NCI-H2196 (cell line): ENCODE data around the gene OR1E2.
"Not testable (repeated sequence)": the region's sequence is repeated elsewhere in the genome, so short reads cannot be mapped to it uniquely, and the experiment has no call there.

ENCODE experiments used
- DNase-seq: peaks from one replicate; lab custom pipeline; 2025; ENCODE audit not compliant: unreplicated experiment; lab: John Stamatoyannopoulos, UW

Gene OR1E2, protein sequence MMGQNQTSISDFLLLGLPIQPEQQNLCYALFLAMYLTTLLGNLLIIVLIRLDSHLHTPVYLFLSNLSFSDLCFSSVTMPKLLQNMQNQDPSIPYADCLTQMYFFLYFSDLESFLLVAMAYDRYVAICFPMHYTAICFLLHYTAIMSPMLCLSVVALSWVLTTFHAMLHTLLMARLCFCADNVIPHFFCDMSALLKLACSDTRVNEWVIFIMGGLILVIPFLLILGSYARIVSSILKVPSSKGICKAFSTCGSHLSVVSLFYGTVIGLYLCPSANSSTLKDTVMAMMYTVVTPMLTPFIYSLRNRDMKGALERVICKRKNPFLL

DNA sequence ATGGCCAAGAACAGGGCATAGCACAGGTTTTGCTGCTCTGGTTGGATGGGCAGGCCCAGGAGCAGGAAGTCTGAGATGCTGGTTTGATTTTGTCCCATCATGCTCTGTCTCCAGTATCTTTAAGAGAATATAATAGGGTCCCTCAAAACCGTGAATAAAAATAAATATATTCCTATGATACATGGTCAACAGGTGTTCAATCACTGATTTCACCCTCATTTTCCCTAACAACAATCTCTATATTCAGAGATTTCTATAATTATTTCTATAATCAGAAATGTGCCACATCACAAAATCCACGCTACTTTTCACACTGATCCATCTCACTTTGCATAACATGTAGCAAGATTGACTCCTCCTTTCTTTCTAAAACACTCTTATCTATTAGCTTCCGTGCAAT lies at the start of gene OR1E2:
Gene OR1E2 (minus strand): TSS at position 101 of the 400 bp plus-strand sequence. CDS start 0 bp downstream, at position 101.
- no peak for DNase-seq

DNA sequence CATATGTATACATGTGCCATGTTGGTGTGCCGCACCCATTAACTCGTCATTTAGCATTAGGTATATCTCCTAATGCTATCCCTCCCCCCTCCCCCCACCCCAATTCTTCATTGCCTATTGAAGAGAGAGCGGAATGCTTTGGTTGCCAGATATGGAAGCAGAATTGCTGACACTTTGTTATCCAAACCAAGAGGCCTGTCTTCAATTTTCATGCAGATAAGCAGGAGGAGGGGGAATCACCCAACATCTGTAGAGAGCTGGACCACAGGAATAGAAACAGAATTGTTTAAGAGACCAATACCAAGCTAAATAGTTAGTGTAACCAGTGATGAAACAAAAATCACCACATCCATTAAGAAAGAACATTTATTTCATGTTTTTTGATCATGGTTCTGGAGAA lies 49.2 kb upstream of the OR1E2 start:
- no peak for DNase-seq

DNA sequence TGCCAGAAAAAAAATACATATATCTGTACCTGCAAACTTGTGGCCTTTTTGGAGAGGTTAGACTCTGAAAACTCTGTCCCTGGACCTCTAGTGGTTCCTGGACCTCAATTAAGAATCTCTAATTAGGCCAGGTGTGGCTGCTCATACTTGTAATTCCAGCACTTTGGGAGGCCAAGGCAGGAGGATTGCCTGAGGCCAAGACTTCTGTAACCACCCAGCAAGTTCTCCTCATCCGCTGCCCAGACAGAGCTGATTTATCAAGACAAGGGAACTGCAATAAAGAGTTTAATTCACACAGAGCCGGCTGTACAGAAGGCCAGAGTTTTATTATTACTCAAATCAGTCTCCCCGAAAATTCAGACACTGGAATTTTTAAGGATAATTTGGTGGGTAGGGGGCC lies 46.3 kb upstream of the OR1E2 start:
- no peak for DNase-seq

DNA sequence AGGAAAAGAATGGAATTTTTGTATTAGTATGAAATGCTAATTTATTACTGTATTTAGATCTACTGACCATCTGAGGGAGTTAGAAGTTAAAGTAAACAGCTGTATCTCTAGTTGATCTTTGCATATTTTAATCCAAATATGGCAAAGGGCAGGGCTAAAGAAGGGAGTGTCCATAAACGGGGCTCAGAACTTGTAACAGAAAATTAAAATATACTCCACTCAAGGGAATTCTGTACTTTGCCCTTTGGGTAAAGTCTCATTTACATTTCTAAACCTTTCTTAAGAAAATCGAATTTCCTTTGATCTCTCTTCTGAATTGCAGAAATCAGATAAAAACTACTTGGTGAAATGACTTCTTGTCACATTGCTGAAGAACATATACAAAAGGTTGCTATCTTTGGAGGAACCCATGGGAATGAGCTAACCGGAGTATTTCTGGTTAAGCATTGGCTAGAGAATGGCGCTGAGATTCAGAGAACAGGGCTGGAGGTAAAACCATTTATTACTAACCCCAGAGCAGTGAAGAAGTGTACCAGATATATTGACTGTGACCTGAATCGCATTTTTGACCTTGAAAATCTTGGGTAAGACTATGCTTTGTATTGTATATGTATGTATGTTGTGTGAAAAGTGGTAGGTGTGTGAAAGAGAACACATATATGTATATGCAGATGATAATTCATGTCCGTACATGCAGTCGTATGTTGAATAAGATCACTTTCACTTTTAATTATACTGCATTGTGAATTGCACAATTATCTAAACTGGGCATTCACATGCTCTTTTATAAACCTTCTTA lies 42.4 kb upstream of the OR1E2 start, which contains the start of gene ASPA:
Gene ASPA (plus strand): TSS at position 186 of the 799 bp plus-strand sequence. CDS start 163 bp downstream, at position 349.
- DNase-seq, result no peak

DNA sequence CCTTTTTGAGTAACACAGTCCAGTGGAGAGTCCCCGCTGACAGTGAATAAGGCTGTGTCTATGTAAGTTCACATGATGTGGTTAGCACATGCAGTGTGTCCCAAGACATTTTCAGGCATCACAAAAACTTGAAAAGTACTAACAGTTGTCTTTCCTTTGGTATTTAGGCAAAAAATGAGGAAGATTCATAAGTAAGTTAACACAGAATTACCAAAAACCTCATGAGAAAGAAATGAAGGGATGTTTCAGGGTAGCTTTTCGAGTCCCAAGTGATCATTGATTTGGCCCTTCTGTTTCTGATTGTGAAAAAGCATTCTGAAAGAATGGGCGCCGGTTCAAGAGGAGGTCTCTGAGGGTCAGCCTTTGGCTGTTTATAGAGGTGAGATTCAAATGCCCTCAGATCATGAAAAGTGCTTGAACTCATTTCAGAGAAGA lies 41.6 kb upstream of the OR1E2 start:
- no peak for DNase-seq

DNA sequence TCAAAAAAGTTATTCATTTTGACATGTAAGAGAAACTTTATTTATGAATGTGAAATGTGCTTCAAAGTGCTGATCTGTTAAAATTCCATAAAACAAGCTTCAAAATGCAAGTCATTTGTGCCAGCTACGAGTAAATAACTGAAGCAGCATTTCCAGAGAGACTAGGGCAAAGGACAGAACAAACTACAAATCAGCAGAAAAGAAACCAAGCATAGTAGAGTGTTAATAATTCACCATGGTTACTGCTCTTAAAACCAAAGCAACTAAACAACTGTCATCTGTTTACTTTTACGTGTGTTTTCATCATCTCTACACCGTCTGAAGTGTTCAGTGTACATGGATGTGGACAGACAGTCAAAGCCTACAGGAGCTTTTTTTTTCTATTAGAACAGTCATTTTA lies 40.6 kb upstream of the OR1E2 start:
- DNase-seq, result no peak

DNA sequence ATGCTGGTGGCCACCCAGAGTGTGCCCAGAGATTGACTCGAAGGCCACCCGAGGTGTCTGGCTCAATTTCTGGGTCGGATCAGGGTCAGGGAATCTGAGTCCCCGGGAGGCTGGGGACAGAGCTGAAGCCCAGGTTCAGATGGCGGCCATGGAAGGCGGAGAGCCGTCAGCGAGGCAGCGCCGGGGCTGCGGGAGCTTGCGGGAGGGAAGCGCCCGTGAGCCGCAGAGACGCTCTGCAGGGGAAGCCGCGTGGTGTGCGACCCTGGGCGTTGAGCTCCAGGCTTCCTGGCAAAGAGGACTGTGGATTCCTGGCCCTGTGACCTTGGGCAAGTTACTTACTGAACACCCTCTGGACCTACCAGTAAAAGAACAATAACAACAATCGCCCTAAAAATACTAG lies 38.5 kb upstream of the OR1E2 start:
- DNase-seq, result no peak

DNA sequence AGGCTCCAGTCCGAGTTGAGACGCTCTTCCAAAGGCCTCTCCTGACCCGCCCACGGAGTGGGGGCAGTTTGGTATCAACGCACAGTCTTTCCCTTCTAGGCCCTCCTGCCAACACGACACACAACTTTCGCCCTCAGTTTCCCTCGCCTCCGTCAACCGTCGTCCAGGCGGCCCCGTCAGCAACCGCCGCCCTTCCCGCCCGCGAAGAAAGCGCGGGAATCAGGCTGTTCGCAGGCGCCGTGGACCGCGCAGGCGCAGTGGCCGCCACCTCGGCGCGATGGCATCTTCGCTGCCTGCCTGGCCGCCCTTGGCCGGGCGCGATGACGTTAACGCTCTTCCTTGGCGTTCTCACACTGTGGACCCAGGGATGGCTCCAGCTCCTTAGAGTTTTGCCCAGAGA lies 38.0 kb upstream of the OR1E2 start, which contains the start of gene SPATA22:
Gene SPATA22 (minus strand): TSS at position 221 of the 400 bp plus-strand sequence. CDS start 2,494 bp downstream, outside the sequence.
- no peak for DNase-seq

DNA sequence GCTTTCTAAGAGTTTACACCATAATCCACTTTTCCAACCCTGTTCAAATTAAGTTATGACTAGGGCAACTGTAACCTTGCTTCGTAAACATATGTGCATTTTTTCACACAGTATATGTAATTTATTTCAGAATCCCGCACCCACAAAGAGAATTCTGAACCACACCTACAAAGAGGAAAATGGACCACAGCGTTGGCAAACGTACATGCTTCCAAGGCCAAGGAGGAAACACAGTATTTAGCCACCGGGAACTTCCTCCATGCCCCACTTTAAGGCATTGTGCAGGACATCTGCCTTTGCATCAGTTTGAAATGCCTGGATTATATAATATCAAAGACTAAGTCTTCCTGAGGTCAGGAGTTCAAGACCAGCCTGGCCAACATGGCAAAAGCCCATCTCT lies 35.9 kb upstream of the OR1E2 start:
- no peak for DNase-seq

DNA sequence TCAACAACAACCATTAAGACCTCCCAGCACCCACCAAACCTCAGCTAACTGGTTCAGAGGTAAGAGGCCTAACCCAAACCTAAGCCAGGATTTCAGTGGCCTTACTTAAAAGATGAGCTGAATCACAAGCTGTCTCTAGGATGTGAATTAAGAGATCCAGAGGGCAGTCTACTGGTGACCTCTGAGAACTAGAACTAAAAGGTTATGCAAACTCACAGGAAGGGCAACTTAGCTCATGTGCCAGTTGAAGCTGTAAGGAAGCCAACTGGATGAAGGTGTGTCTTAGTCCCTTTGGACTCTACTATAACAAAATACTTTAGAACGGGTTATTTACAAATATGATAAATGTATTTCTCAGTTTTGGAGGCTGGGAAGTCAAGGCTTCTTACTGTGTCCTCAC lies 32.7 kb upstream of the OR1E2 start:
- not testable (repeated sequence) for DNase-seq

DNA sequence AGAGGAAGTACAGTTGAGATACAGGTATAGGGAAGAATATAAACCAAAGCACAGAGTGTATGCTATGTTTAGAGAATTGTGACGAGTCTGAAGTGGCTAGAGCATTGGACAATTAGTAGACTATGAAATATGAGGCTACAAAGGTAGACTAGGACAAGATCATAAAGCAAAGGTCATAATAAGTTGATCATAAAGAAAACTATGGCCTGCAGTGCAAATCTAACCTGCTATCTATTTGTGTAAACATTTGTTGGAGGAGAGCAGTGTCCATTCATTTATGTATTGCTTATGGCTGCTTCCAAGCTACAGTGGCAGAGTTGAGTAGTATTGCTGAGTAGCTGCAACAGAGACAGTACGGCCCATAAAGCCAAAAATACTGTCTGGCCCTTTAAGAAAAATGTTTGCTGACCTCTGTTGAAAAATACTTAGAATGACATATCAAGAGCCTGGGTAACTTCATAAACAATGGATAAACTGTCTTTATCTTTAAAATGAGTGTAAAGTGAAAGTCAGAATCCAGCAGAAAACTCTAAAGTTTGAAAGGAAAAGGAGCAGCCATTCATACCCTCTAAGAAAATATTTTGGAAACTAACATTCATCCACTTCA lies 14.5 kb upstream of the OR1E2 start:
- no peak for DNase-seq

DNA sequence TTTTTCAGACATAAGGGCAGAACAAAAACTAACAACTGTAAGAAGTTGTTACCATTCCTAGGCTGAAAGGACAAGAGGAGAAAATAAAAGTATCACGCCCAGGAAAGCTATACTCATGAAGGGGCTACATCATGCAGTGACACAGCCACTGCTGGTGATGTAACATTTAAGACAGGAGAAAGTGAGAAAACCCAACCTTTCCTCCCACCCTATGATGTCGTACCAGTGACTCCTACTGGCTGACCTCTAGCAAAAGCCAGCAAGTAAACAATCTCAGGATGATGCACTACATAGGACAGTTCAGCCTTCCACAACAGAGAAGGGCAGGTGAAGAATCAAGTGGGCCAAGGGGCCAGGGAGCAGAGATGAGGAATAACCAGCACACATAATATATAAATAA lies 14.0 kb upstream of the OR1E2 start:
- no peak for DNase-seq

DNA sequence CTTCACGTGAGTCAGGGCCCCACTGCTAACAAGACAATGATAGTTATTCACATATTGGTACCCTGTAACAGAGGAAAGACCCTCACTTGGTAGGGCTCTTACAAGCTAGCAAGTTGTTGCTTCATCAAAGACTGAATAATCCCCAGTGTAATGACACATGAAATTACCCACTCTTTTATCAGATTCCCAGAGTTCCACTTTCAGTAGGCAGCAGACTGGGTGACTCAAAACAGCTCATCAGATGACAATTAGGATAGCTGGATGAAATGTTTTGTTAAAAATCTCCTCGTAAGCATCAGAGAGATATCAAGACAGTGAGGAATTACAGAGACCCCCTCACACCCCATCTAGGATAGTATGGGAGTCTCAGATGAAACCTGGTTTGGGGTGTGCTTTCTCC lies 6.8 kb upstream of the OR1E2 start:
- DNase-seq, result no peak

DNA sequence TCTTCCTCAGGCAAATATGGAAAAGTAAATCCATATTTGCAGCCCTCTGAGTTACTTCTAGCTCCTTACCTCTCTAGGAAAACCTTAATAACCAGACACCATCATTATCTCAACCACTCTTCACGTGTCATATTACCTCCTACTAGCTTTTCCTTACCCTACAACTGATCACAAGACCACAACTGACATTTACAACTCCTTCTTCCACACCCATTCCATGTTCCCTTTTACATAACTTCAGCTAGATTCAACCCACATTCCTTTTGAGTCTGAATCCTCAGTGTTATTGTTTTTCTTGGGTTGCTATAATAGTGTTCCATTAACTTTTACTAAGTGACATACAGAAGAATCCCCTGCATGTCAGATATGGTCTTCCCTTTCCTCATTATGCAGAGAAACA lies 4.7 kb upstream of the OR1E2 start:
- DNase-seq, result no peak

DNA sequence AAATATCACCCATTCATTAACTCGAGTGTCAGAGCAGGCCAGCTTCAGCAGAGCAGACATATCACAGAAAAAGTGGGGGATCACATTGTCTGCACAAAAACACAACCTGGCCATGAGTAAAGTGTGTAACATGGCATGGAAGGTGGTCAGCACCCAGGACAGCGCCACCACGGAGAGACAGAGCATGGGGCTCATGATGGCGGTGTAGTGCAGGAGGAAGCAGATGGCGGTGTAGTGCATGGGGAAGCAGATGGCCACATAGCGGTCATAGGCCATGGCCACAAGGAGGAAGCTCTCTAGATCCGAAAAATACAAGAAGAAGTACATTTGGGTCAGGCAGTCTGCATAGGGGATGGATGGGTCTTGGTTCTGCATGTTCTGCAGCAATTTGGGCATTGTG lies 426 bp downstream of the OR1E2 start:
- DNase-seq, result not testable (repeated sequence)

DNA sequence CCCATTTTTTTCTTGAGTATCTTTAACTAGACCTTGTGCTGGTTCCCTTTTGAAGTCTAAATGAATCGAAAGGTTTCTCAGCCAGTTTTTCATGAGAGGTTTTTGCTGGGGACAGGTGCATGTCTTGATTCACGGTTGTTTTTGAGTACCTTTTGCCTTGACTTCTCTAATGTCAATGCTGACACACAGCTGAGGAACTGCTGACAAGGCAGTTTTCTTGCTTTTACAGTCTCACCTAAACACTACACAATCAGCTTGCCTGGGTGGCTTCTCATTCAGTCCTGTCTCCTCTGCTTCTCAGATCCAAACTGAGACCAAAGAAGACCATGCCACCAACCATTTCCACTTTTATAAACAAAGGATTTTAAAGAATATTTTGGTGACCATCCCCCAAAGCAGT lies 15.4 kb downstream of the OR1E2 start:
- DNase-seq, result no peak

DNA sequence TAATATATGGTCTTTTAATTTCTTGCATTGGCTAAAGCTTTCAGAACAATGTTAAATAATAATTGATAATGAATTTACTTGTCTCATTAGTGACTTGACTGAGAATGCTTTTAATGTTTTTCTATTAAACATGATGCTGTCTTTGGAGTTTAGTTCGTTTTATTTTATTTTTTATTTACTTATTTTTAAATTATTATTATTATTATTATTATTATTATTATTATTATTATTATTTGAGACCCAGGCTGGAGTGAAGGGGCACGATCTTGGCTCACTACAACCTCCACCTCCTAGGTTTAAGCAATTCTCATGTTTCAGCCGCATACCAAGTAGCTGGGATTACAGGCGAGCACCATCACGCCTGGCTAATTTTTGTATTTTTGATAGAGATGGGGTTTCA lies 18.0 kb downstream of the OR1E2 start:
- no peak for DNase-seq

DNA sequence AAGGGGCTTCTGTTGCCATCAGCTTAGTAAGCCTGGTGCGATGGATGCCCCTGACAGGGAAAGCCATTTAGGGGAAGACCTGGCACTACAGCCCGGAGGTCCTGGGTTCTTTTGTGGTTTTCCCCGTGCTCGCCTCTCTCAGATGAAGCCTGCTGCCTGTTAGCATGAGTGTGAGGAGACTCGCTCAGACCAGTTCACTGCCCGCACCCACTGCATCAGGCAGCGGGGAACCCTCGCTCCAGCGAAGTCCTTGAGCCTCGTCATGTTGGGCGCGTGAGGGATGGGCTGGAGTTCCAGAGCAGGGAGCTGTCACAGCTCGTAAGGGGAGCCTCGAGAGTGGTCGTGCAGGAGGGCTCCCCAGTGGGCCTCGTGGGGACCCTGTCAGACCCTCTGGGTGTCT lies 21.4 kb downstream of the OR1E2 start:
- DNase-seq, result not testable (repeated sequence)

DNA sequence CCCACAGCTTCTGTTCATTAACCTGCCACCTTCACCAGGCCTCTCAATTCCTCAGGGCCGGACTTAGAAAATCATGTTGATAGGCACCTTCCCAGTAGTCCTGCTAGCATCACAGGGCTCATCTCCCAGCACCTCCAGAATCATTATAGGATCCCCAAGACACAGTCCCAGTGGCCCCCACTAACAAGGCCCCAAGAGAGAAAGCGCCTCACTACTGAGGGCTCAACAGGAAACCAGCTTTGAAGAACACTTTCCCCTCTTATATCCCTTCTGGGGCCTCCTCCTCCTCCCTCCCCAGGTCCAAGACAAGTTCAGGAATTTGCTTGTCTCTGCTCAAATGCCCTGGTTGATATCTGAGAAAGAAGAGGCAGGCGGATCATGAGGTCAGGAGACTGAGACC lies 22.6 kb downstream of the OR1E2 start, which contains the start of gene OR3A3:
Gene OR3A3 (plus strand): TSS at position 301 of the 400 bp plus-strand sequence.
- no peak for DNase-seq

DNA sequence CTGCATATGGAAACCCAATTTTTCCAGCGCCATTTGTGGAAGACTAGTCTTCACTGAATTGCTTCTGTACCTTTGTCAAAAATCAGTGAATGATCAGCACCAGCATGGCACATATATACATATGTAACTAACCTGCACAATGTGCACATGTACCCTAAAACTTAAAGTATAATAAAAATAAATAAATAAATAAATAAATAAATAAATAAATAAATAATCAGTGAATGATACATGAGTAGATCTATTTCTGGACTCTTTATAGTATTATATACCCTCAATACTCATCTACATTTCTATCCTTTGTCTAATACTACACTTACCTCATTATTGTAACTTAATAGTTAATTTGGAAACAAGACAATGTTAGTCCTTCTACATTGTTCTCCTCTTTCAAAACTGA lies 29.8 kb downstream of the OR1E2 start:
- DNase-seq, result not testable (repeated sequence)

DNA sequence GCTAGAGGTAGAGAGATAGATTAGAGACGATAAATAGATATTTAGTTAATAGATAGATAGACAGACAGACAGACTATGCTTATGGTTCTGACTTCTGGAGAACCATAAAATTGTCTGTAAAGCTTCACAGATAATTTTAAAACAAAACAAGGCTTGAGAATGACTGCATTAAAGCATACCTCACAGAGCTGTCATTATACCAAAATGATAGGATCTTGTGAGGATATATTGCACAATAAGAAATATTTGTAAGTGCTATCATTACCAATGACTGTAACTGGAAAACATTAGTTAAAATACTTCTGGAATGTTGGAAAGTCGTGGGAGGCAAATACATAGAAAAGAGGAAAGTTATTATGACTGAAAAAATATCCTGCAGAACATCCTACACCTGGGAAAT lies 31.9 kb downstream of the OR1E2 start:
- DNase-seq, result no peak

DNA sequence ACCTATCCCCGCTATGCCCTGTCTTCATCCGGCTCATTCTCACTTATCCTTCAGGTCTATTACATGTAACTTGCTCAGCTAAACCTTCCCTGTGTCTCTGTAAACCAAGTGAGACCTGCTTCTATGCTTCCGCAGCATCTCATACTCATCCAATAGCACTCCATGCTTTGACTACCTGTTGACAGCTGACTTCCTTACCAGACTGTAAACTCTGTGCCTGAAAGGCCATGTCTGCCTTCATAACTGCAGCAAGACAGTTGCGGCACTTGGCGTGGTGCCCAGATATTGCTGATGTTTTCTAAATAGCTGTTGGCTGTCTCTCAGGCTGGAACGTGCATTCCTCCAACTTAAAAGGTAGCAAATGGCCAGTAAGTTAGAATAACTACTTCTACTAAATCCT lies 33.6 kb downstream of the OR1E2 start:
- DNase-seq, result no peak
